WERI-Rb-1 (cell line): ENCODE data around the gene MAPKAP1.

ENCODE experiments used
- DNase-seq: peaks from one replicate; pipeline ENCODE4 v3.0.0-alpha.2; 2020
- H3K27ac ChIP-seq: fragments of 250-450 bp; sonication (Bioruptor Pico); 2 replicates; pipeline ENCODE4 v1.5.1; 2020; ENCODE audit warnings: mild to moderate bottlenecking, moderate library complexity
- H3K27me3 ChIP-seq: fragments of 250-450 bp; sonication (Bioruptor Pico); 2 replicates; pipeline ENCODE4 v1.5.1; 2021; ENCODE audit warnings: mild to moderate bottlenecking, low read depth, moderate library complexity; ENCODE audit not compliant: insufficient read depth, severe bottlenecking
- H3K36me3 ChIP-seq: fragments of 250-450 bp; sonication (Bioruptor Pico); 2 replicates; pipeline ENCODE4 v1.5.1; 2020; ENCODE audit warnings: mild to moderate bottlenecking, moderate library complexity
- H3K4me3 ChIP-seq: 2 replicates; pipeline ENCODE4 v1.5.1; 2011; ENCODE audit warnings: low read depth, mild to moderate bottlenecking, control low read depth, low read length
- H3K9me3 ChIP-seq: fragments of 250-450 bp; sonication (Bioruptor Pico); 2 replicates; pipeline ENCODE4 v1.5.1; 2021; ENCODE audit warnings: mild to moderate bottlenecking, moderate library complexity; ENCODE audit not compliant: severe bottlenecking
- TF ChIP-seq, protein P1 (sequence below): IDR thresholded peaks from 2 replicates; pipeline ENCODE4 v1.5.1; 2011; ENCODE audit warnings: low read depth, mild to moderate bottlenecking, control low read depth, inconsistent platforms, low read length

Gene MAPKAP1

DNA sequence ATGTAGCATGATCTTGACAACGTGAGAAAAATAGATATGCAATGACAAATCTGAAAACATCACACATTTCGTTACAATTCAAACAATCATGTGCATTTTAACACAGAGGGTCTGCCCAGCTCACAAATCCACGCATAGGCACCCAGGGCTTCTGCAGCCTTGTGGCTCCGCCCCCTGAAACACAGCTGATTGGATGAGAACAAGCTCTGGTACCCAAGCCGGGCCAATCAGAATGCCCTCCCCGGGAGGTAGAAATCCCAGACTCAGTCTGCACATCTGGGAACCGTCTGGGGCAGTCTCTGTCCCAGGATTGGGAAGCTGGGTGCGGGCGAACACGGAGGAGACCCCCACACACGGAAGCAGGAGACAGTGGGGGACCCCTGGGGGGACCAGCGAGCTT, 307.8 kb downstream of the MAPKAP1 start:
- Histone ChIP-seq H3K27me3 (no peaks in the 10 kb centered on the region), H3K4me3 (no peak overlapping the region), H3K27ac (no peak overlapping the region), H3K9me3 (no peaks in the 10 kb centered on the region), H3K36me3 (no peaks in the 10 kb centered on the region)
- TF ChIP-seq, protein P1, sequence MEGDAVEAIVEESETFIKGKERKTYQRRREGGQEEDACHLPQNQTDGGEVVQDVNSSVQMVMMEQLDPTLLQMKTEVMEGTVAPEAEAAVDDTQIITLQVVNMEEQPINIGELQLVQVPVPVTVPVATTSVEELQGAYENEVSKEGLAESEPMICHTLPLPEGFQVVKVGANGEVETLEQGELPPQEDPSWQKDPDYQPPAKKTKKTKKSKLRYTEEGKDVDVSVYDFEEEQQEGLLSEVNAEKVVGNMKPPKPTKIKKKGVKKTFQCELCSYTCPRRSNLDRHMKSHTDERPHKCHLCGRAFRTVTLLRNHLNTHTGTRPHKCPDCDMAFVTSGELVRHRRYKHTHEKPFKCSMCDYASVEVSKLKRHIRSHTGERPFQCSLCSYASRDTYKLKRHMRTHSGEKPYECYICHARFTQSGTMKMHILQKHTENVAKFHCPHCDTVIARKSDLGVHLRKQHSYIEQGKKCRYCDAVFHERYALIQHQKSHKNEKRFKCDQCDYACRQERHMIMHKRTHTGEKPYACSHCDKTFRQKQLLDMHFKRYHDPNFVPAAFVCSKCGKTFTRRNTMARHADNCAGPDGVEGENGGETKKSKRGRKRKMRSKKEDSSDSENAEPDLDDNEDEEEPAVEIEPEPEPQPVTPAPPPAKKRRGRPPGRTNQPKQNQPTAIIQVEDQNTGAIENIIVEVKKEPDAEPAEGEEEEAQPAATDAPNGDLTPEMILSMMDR: no peak
- no peak for DNase-seq

DNA sequence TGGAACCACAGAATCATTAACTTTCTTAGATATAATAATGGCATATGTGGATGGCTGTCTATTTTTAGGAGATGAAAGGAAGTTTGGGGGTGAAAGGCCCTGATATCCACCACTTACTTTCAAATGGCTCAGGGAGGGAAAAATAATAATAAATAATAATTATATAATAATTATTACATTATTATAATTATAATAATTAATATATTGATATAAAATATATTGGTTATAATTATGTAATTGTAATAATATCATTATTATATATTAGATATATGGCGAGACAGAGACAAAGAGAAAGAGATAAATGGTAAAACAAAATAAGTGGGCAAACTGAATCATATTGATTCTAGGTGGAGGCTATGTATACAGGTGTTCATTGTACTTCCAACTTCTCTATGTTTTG, 308.8 kb downstream of the MAPKAP1 start:
- H3K9me3 ChIP-seq: no peaks in the 10 kb centered on the region
- DNase-seq: no peak
- H3K27me3 ChIP-seq: no peaks in the 10 kb centered on the region
- no peak overlapping the region for H3K27ac ChIP-seq
- H3K36me3 ChIP-seq: no peaks in the 10 kb centered on the region
- no peak overlapping the region for H3K4me3 ChIP-seq
- TF ChIP-seq, protein P1: no peak

DNA sequence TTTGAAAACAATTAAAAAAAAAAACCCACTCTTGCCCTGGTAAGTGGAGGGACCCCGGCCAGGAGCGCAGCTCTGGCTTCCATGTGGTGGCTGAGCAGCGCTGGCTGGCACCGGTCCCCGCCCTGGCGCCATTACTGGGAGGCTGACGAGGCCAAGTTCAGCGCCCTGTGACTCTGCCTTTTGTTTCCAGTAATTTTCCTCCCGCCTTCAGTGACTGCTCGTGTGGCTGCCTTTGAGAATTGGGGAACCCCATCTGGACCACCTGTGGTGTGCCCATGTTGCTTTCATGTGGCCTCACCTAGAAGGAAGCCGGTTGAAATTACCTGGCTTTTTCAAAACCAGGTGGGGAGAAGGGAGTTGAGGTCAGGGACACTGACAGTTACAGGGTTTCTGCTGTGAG, 309.3 kb downstream of the MAPKAP1 start:
- no peaks in the 10 kb centered on the region for H3K36me3 ChIP-seq
- TF ChIP-seq, protein P1: no peak
- H3K4me3 ChIP-seq: no peak overlapping the region
- no peak overlapping the region for H3K27ac ChIP-seq
- no peaks in the 10 kb centered on the region for H3K27me3 ChIP-seq
- no peak for DNase-seq
- H3K9me3 ChIP-seq: no peaks in the 10 kb centered on the region

GRCh38 chr9:125396799-125397198, 310.2 kb downstream of the MAPKAP1 start:
- no peak for DNase-seq
- no peak overlapping the region for H3K27ac ChIP-seq
- H3K36me3 ChIP-seq: no peaks in the 10 kb centered on the region
- TF ChIP-seq, protein P1: no peak
- no peaks in the 10 kb centered on the region for H3K9me3 ChIP-seq
- no peaks in the 10 kb centered on the region for H3K27me3 ChIP-seq
- H3K4me3 ChIP-seq: no peak overlapping the region

- no peaks in the 10 kb centered on the region for H3K27me3 ChIP-seq
- no peak for DNase-seq
- H3K27ac ChIP-seq: no peak overlapping the region
- TF ChIP-seq, protein P1: no peak
- H3K4me3 ChIP-seq: no peak overlapping the region
- H3K9me3 ChIP-seq: no peaks in the 10 kb centered on the region
- no peaks in the 10 kb centered on the region for H3K36me3 ChIP-seq
Measured at GRCh38 chr9:125393426-125393825, 313.6 kb downstream of the MAPKAP1 start.

GRCh38 chr9:125391704-125392103, 315.3 kb downstream of the MAPKAP1 start:
- no peaks in the 10 kb centered on the region for H3K27me3 ChIP-seq
- TF ChIP-seq, protein P1: no peak
- no peak for DNase-seq
- no peaks in the 10 kb centered on the region for H3K36me3 ChIP-seq
- no peak overlapping the region for H3K27ac ChIP-seq
- no peak overlapping the region for H3K4me3 ChIP-seq
- no peaks in the 10 kb centered on the region for H3K9me3 ChIP-seq
